ENCODE results near the gene PTPRN. TPM values are rescaled to one million over a fixed set of nuclear protein-coding genes. Genes with fewer than 3 reads are reported as not detected.
A peak's percentile ranks its signal among the peaks of the same experiment; 100 is the strongest.

PTPRN gene
- polyA plus RNA-seq, 1 experiment: 11.7 TPM

DNA sequence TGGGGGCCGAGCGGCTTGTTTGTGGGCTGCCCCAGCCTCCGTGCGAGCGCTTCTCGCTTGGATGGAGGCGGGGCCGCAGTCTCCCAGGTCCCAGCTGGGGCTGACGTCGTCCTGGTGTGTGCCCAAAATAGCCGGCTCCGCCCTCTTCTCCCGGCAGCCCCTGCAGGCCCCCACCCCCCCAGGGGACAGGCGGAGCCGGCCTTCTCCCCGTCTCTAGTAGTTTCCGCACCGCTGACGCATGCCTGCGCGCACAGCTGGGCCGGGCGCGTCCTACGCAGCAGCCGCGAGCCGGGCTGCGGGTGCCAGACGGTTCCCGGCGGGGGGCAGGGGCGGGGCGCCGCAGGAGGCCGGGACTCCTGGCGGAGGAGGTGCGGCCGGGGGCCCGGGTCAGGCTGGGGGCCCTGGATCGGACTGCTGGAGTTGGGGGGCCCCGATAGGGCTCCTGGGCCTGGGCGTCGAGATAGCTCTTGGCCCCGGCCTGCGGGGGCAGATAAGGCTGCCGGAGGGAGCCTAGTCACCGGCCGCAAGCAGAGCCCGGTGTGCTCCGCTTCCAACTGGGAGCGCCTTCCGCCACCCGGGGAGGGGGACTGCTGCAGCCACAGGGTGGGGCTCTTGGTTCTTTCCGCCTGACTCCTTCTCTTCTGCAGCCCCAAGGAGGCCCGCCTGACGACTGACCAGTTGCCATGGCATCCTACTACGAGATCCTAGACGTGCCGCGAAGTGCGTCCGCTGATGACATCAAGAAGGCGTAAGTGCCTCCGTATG is 29.9 kb downstream of the PTPRN start, which contains the start of gene DNAJB2:
DNAJB2 (plus strand) TSS at position 216 of the 765 bp plus-strand sequence; CDS start at position 684, 468 bp downstream.
- ChIA-PET POLR2A (interaction anchor here (0.6 to 2.9 kb wide), 14 partner anchors 11 to 204 kb away, joined by 3 to 11 read pairs (median 6); partner anchors contain the start of genes ABCB6, ANKZF1, ATG9A and DNPEP), CTCF (interaction anchor here (0.6 to 9.0 kb wide), 7 partner anchors 16 to 120 kb away, joined by 3 to 115 read pairs (median 19); partner anchors contain the start of genes GLB1L, STK16 and TUBA4B)
- Histone ChIP-seq H3K4me3 (ENCODE audit: low read depth, low read length) (peak within 1 kb of the TSS; percentile 83), H3K27ac (ENCODE audit: low read depth, low read length) (peak within 1 kb of the TSS; percentile 99), H3K9me3 (ENCODE audit: control insufficient read depth, insufficient read depth, low read length) (no peaks in the 10 kb centered on the region), H3K27me3 (ENCODE audit: control insufficient read depth, insufficient read depth, low read length) (no peaks in the 10 kb centered on the region)
- TF ChIP-seq, protein P1, sequence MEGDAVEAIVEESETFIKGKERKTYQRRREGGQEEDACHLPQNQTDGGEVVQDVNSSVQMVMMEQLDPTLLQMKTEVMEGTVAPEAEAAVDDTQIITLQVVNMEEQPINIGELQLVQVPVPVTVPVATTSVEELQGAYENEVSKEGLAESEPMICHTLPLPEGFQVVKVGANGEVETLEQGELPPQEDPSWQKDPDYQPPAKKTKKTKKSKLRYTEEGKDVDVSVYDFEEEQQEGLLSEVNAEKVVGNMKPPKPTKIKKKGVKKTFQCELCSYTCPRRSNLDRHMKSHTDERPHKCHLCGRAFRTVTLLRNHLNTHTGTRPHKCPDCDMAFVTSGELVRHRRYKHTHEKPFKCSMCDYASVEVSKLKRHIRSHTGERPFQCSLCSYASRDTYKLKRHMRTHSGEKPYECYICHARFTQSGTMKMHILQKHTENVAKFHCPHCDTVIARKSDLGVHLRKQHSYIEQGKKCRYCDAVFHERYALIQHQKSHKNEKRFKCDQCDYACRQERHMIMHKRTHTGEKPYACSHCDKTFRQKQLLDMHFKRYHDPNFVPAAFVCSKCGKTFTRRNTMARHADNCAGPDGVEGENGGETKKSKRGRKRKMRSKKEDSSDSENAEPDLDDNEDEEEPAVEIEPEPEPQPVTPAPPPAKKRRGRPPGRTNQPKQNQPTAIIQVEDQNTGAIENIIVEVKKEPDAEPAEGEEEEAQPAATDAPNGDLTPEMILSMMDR (IDR thresholded peaks at IDR 0.05; ENCODE audit: low read depth, low read length): peak; percentile 10
- DNase-seq (ENCODE audit: low read depth, low spot score): peak; percentile 99

DNA sequence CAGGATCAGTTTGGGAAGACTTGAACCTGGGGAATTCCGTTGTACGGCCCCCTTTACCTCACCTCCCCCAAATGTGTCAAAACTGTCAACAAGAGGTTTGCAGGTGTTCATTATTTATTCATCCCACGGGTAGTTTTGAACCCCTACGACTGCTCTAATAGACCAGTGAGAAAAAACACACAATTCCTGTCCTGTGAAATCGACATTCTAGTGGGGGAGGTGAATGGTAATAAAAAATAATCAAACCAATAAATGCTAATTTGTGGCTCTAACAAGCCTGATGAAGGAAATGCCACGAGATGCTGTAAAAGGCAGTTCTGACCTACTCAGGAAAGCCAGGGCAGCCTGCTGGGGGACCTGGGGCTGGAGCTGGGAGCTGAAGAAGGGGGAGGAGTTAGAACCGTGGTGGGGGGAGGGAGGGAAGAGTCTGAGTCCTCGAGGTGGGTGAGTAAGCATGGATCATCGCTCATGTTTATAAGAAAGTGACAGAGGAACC is 30.5 kb downstream of the PTPRN start:
- H3K4me3 ChIP-seq (ENCODE audit: low read depth, low read length): no peak overlapping the region
- DNase-seq (ENCODE audit: low read depth, low spot score): no peak
- no peaks in the 10 kb centered on the region for H3K27me3 ChIP-seq (ENCODE audit: control insufficient read depth, insufficient read depth, low read length)
- no peaks in the 10 kb centered on the region for H3K9me3 ChIP-seq (ENCODE audit: control insufficient read depth, insufficient read depth, low read length)
- CTCF ChIA-PET: interaction anchor here (0.6 to 9.0 kb wide), 14 partner anchors 12 to 119 kb away, joined by 3 to 115 read pairs (median 18); partner anchors contain the start of genes ANKZF1, ATG9A, GLB1L and STK16
- TF ChIP-seq, protein P1 (IDR thresholded peaks at IDR 0.05; ENCODE audit: low read depth, low read length): no peak
- POLR2A ChIA-PET: interaction anchor here (0.6 to 2.9 kb wide), 14 partner anchors 11 to 205 kb away, joined by 3 to 11 read pairs (median 6); partner anchors contain the start of genes ABCB6, ANKZF1, ATG9A and DNPEP
- H3K27ac ChIP-seq (ENCODE audit: low read depth, low read length): peak overlapping the region; percentile 90

DNA sequence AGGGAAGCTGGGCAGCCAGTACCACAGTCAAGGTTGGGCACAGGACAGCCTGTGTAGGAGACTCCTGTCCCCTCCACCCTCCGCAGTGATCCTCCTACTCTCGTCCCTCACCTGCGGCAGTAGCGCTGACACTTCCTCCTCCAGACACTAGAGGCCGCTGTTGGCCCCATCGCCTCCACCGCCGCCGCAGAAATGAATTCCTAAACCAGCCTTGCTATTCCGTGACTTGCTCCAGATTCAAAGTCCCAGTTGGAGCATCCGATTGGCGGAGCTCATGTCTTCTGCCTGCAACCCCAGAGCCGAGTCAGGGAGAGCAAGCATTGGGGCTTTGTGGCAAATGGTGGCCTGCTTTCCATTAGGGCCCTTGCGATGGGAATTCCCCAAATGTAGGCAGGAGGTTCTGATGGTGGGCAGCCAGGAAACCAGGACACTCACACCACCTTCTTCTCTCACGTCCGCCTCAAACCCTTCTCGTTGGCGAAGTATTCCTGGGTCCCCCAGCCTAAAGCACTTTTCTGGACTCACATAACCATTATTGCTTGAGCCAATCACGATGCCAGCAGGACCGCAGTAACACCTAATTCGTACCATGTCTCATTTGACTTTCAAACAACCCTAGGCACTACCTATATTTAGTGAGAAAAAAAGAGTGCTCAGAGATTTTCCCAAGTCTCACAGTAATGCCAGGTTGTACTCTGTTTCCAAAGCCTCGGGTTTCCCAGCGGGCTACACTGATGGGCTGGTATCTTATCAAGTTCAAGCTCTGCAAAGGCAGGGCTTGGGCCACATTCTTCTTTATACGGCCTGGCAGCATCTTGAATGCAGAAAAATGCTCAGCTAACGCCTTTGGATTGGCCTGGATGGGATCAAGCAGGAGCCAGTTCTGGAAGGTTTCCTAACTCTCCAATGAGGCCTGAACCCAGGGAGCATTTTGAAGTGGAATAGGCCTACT is 31.2 kb downstream of the PTPRN start:
- CTCF ChIA-PET: interaction anchor here (0.6 to 9.0 kb wide), 32 partner anchors 11 to 896 kb away, joined by 3 to 115 read pairs (median 6); partner anchors contain the start of genes ANKZF1, ATG9A, GLB1L and SLC23A3
- TF ChIP-seq, protein P1 (IDR thresholded peaks at IDR 0.05; ENCODE audit: low read depth, low read length): peak; percentile 98
- H3K9me3 ChIP-seq (ENCODE audit: control insufficient read depth, insufficient read depth, low read length): no peaks in the 10 kb centered on the region
- POLR2A ChIA-PET: interaction anchor here (0.6 to 2.9 kb wide), 13 partner anchors 12 to 206 kb away, joined by 3 to 11 read pairs (median 6); partner anchors contain the start of genes ANKZF1, ATG9A, DNPEP and GLB1L
- peak overlapping the region; percentile 90 for H3K27ac ChIP-seq (ENCODE audit: low read depth, low read length)
- H3K27me3 ChIP-seq (ENCODE audit: control insufficient read depth, insufficient read depth, low read length): no peaks in the 10 kb centered on the region
- peak; percentile 27 for DNase-seq (ENCODE audit: low read depth, low spot score)
- no peak overlapping the region for H3K4me3 ChIP-seq (ENCODE audit: low read depth, low read length)

DNA sequence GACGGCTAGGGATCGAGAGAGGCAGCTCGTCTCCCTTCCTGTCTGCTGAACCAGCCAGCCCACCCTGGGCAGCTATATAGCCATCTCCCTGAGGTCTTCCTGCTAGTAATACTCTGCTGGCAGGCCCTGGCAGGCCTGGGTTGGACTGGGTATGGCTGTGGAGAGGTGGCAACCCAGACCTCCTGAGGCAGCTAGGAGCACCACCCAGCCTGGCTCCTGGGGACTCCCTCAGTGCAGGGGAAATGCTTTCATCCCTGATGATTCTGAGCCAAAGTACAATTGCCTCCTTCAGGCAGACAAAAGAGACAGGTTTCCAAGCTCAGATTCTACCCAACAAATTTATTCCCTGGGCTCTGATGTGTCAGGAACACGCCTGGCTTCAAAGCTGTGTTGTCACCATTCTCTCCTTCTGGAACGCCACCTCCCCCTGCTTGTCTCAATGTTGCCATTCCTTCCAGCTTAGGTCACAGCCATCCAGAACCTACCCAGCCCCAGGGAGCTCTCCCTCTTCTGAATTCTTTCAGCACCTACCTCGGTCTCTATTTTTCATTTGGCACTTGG is 34.8 kb downstream of the PTPRN start:
- TF ChIP-seq, protein P1 (IDR thresholded peaks at IDR 0.05; ENCODE audit: low read depth, low read length): no peak
- peak overlapping the region; percentile 68 for H3K27ac ChIP-seq (ENCODE audit: low read depth, low read length)
- CTCF ChIA-PET: interaction anchor here (1.2 to 1.6 kb wide), 4 partner anchors 18 to 115 kb away, joined by 3 to 9 read pairs (median 4); no protein-coding TSS in a partner anchor
- peak; percentile 37 for DNase-seq (ENCODE audit: low read depth, low spot score)
- 0 out of 2 replicates have a peak overlapping the region, but pooled peaks have one; percentile 13 for H3K4me3 ChIP-seq (ENCODE audit: low read depth, low read length)
- no peaks in the 10 kb centered on the region for H3K9me3 ChIP-seq (ENCODE audit: control insufficient read depth, insufficient read depth, low read length)
- peaks cover 4% of the 10 kb centered on the region for H3K27me3 ChIP-seq (ENCODE audit: control insufficient read depth, insufficient read depth, low read length)
- POLR2A ChIA-PET: interaction anchor here (0.7 to 1.1 kb wide), 2 partner anchors 21 to 22 kb away, joined by 3 to 4 read pairs; partner anchors contain the start of genes TUBA4A and TUBA4B

All from AG04450 (cell line).